SK-N-SH treated with all-trans-retinoic acid at 6 μM for 48 hours (cell line): Measurements from ENCODE around the gene SIGLEC10.

Experiments used
- ARNTL ChIP-seq: fragments of 450-650 bp; formaldehyde crosslinking; IDR thresholded peaks from 2 replicates; pipeline ENCODE4 v1.5.0; 2020; ENCODE audit warnings: low read depth, mild to moderate bottlenecking, moderate library complexity, borderline replicate concordance
- BACH2 ChIP-seq: fragments of 250-450 bp; sonication (Bioruptor Pico); IDR thresholded peaks from 2 replicates; pipeline ENCODE4 v1.9.0; 2021; ENCODE audit warnings: mild to moderate bottlenecking, borderline replicate concordance
- ESRRG ChIP-seq: fragments of 250-450 bp; sonication (Bioruptor Pico); IDR thresholded peaks from 2 replicates; pipeline ENCODE4 v1.6.1; 2021; ENCODE audit warnings: mild to moderate bottlenecking
- GLIS3 ChIP-seq: fragments of 250-450 bp; sonication (Bioruptor Pico); IDR thresholded peaks from 2 replicates; pipeline ENCODE4 v1.5.0; 2020; ENCODE audit warnings: mild to moderate bottlenecking, moderate library complexity
- ISL1 ChIP-seq: fragments of 250-450 bp; sonication (Bioruptor Pico); IDR thresholded peaks from 2 replicates; pipeline ENCODE4 v2.1.2; 2022; ENCODE audit warnings: mild to moderate bottlenecking, moderate library complexity
- PATZ1 ChIP-seq: fragments of 250-450 bp; sonication (Bioruptor Pico); IDR thresholded peaks from 2 replicates; pipeline ENCODE4 v1.8.0; 2020; ENCODE audit warnings: mild to moderate bottlenecking, moderate library complexity, borderline replicate concordance
- POU6F1 ChIP-seq: fragments of 250-450 bp; sonication (Bioruptor Pico); IDR thresholded peaks from 2 replicates; pipeline ENCODE4 v1.8.0; 2021; ENCODE audit warnings: low read depth, mild to moderate bottlenecking, moderate library complexity, borderline replicate concordance
- RARB ChIP-seq: fragments of 250-450 bp; sonication (Bioruptor Pico); IDR thresholded peaks from 2 replicates; pipeline ENCODE4 v1.8.0; 2021; ENCODE audit warnings: mild to moderate bottlenecking, moderate library complexity
- TCF4 ChIP-seq: fragments of 250-450 bp; sonication (Bioruptor Pico); IDR thresholded peaks from 2 replicates; pipeline ENCODE4 v1.8.0; 2021; ENCODE audit warnings: mild to moderate bottlenecking, moderate library complexity, borderline replicate concordance
- ZFP3 ChIP-seq: fragments of 250-450 bp; sonication (Bioruptor Pico); IDR thresholded peaks from 2 replicates; pipeline ENCODE4 v1.5.0; 2020; ENCODE audit warnings: mild to moderate bottlenecking, moderate library complexity
- ZFP30 ChIP-seq: fragments of 450-650 bp; formaldehyde crosslinking; IDR thresholded peaks from 2 replicates; pipeline ENCODE4 v1.5.0; 2022; ENCODE audit warnings: mild to moderate bottlenecking, moderate library complexity
- ZNF70 ChIP-seq: fragments of 450-650 bp; formaldehyde crosslinking; IDR thresholded peaks from 2 replicates; pipeline ENCODE4 v1.5.0; 2020; ENCODE audit warnings: mild to moderate bottlenecking, moderate library complexity

GRCh38 chr19:51439021-51439465 is 21.6 kb upstream of the SIGLEC10 start:
- TF ChIP-seq PATZ1 (CRISPR knock-in tag) (no peak), ESRRG (no peak), RARB (CRISPR knock-in tag) (no peak), ZNF70 (CRISPR knock-in tag) (no peak), TCF4 (CRISPR knock-in tag) (no peak), ZFP3 (CRISPR knock-in tag) (no peak), ARNTL (CRISPR knock-in tag) (no peak), BACH2 (CRISPR knock-in tag) (no peak), GLIS3 (CRISPR knock-in tag) (no peak), ISL1 (no peak), ZFP30 (no peak), POU6F1 (CRISPR knock-in tag) (no peak)
